Stimulated activated CD8-positive, alpha-beta memory T cell treated with anti-CD3 and anti-CD28 coated beads, Interleukin-4, amount 100 ng/mL, for 1 hour (primary cell): ENCODE data around the gene COBL.

Experiments used
- DNase-seq, 2 donors: peaks; one replicate each; pipeline ENCODE4 v3.0.0-alpha.2; 2020; ENCODE audit warnings: low read depth in 2 of 2, low spot score in 1 of 2

The COBL gene

DNA sequence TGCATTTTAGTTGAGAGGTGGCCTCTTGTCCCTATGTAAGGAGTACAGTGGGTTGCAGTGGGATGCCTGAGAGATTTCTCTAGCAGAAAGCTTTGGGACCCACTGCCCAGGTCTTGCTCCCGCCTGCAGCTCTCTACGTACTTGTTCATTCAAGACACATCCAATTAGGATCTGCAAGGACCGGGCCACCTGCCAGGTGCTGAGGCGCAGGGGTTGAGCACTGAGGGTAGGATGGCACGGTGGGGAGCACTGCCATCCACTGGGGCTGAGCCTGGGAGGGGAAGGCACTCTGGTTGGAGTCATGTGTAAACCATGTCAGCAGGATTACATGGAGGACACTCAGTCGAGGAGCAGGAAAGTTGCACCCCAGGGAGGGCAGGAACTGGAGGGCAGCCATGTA lies 342.8 kb downstream of the COBL start:
- no peak for DNase-seq

DNA sequence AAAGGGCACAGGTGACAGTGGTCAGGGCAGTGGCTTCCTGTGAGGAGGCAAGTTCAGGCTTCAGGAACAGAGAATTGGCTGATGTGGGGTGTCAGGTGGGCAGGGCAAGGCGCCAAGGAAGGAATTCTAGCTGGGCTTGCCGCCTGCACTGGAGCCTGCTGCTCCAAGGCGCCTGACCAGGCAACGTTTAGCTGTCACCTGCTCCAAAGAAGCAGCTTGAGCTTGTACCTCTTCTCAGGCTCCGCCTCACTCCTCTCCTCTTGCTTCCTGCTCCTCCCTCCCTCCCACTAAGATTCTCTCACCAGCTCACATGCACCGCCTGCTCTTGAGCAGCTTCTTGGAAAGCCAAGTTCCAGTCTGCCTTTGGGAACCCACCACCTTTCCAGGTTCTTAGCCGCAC lies 346.5 kb downstream of the COBL start:
- DNase-seq: no peak
